Fibroblast of mammary gland (primary cell): Measurements from ENCODE around the gene PPP2R5E.

Source experiments
- DNase-seq: peaks from one replicate; pipeline ENCODE4 v3.0.0-alpha.2; 2010; ENCODE audit warnings: low read depth
- H3K4me3 ChIP-seq: 2 replicates; pipeline ENCODE4 v1.5.1; 2011; ENCODE audit warnings: low read depth, mild to moderate bottlenecking, low read length, moderate library complexity; ENCODE audit not compliant: control insufficient read depth
- TF ChIP-seq, protein P1 (sequence below): conservative IDR thresholded peaks from 2 replicates; pipeline ENCODE4 v1.5.1; 2011; ENCODE audit warnings: low read depth, low read length, inconsistent platforms; ENCODE audit not compliant: control insufficient read depth, insufficient read depth

PPP2R5E gene

DNA sequence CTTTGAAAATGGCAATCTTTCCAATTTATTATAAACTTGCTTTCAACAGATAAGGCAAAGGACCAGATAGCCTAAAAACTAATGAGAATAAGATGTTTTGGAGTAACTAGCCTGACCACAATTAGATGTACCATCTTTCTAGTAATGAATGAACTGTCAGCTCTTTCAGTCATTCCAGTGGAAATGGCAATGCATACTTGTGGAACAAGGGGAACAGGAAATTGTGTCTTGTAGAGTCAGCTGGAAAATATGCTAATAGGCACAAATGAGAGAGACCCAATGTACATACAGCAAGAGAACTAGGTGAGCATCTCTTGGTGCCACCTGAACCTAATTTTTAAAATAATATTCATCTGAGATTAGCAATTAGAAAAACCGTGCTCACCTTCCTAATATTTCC, 148.3 kb downstream of the PPP2R5E start:
- TF ChIP-seq, protein P1, sequence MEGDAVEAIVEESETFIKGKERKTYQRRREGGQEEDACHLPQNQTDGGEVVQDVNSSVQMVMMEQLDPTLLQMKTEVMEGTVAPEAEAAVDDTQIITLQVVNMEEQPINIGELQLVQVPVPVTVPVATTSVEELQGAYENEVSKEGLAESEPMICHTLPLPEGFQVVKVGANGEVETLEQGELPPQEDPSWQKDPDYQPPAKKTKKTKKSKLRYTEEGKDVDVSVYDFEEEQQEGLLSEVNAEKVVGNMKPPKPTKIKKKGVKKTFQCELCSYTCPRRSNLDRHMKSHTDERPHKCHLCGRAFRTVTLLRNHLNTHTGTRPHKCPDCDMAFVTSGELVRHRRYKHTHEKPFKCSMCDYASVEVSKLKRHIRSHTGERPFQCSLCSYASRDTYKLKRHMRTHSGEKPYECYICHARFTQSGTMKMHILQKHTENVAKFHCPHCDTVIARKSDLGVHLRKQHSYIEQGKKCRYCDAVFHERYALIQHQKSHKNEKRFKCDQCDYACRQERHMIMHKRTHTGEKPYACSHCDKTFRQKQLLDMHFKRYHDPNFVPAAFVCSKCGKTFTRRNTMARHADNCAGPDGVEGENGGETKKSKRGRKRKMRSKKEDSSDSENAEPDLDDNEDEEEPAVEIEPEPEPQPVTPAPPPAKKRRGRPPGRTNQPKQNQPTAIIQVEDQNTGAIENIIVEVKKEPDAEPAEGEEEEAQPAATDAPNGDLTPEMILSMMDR = no peak
- peak; percentile 12 for DNase-seq
- H3K4me3 ChIP-seq = no peak overlapping the region

DNA sequence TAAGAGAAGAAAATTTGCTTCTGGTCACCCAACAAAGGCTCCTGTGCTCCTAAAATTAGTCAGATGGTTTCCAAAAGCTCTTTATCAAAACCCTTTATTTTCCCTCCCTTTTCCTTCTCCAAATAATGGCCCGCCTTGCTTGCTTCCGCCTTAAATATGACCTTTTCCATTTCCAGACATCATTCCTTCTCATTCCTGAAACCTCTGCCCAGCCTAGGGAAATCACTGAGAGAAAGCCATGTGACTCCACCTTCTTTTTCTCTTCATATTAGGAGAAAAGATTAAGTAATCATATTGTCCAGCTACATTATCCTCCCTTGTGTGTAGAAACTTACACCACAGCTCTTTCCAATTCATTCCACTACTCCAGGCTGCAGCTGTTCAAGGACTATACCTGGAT, 148.7 kb downstream of the PPP2R5E start:
- TF ChIP-seq, protein P1 = no peak
- H3K4me3 ChIP-seq = no peak overlapping the region
- no peak for DNase-seq

DNA sequence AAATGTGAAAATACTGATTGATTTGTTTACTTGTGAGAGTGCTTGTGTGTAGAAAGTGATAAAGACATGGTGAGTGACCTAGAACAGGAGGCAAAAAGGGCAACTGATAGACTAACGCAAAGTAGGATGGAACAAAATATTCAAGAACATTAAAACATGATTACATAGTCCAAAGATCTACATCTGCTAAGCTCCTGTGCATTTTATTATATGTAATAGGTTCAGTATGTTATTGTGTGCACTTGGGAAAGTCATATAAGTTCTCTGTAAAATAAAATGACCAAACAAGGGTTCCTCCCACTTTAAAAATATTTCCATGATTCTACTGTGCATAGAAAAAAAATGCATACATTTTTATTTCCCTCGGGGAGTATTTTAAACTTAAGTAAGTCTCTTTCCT, 150.2 kb downstream of the PPP2R5E start:
- TF ChIP-seq, protein P1 = no peak
- DNase-seq = no peak
- H3K4me3 ChIP-seq = no peak overlapping the region

DNA sequence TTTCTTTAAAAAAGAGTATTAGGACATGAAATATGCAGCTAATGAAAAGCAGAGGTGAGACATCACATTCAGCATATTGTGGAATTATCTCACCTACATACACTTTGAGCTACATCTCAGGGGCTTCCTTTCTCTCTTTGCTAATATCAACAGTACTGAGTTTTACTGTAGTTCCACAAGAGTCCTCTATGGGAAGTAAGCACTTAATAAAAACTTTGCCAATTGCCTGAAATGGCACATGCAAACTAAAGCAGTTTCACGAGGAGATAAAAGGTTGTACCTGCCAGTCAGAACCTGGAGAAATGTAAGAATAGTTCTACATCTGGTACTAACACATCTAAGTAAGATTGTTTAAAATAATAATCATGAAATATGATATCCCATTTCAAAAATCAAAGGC, 150.9 kb downstream of the PPP2R5E start:
- TF ChIP-seq, protein P1 = peak; percentile 10
- no peak overlapping the region for H3K4me3 ChIP-seq
- DNase-seq = peak; percentile 25

DNA sequence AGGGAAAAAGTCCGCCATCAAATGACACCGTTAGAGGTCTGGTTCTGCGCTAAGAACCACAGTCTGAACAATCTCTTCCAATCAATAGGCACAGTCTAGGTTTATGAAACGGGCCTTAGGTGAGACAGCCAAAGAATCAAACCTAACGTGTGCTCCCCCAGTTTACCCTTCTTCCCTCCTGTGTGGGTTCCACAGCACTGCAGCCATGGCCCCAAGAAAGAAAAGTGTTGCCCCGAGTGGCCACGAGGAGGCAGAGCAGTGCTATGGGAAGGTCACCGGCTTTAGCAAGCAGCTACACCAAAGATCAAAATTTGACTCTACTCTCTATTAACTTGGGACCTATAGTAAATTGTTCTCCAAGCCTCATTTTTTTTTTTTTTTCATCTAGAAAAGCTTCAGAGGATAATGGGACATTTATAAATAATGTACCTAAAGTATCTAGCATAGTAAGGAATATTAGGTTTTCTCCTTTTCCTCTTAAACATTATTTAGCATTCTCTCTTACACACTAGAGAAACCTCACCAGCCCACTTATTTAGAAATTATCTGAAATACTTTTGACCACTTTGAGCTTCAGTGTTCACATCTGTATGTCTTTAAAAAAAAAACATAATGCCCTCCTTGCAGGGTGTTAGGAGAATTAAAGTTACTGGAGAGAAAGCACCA, 154.3 kb downstream of the PPP2R5E start:
- TF ChIP-seq, protein P1 = peak; percentile 95

DNA sequence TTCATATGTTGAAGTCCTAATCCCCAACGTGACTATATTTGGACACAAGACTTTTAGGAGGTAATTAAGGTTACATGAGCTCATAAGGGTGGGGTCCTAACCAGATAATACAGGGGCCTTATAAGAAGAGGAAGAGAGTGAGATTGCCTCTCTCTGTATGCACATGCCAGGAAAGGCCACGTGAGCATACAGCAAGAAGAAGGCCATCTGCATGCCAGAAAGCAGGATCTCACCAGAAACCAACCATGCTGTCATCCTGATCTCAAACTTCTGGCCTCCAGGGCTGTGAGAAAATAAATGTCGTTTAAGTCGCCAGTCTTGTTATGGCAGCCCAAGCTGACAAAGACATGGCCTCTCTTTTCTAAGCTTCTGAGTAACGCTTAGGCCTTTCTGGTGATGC, 155.5 kb downstream of the PPP2R5E start:
- TF ChIP-seq, protein P1 = no peak

More for the DNA sequence above, 154.3 kb downstream of the PPP2R5E start:
- H3K4me3 ChIP-seq = no peak overlapping the region
- DNase-seq = peak; percentile 63

More for the DNA sequence above, 155.5 kb downstream of the PPP2R5E start:
- no peak overlapping the region for H3K4me3 ChIP-seq
- DNase-seq = no peak
